BJ (cell line): Measurements from ENCODE around the gene NAA60. TPM values are rescaled to one million over a fixed set of nuclear protein-coding genes. Genes with fewer than 3 reads are reported as not detected.
A peak's percentile ranks its signal among the peaks of the same experiment; 100 is the strongest.

Source experiments
- CTCF ChIA-PET: fragments of 350-600 bp; formaldehyde crosslinking; extraction: SDS; loops from one replicate; lab custom pipeline; 2021; ENCODE audit warnings: antibody characterized with exemption, inconsistent platforms; lab: Yijun Ruan, JAX
- POLR2A ChIA-PET: fragments of 300-600 bp; sonication (Branson Sonifier 250); formaldehyde crosslinking; extraction: SDS; loops from one replicate; lab custom pipeline; 2021; ENCODE audit warnings: antibody characterized with exemption; lab: Charles Lee
- DNase-seq: peaks from one replicate; pipeline ENCODE4 v3.0.0-alpha.2; 2011; ENCODE audit warnings: low read depth
- H3K27me3 ChIP-seq: 2 replicates; pipeline ENCODE4 v1.6.0; 2011; ENCODE audit warnings: low read length; ENCODE audit not compliant: control insufficient read depth, insufficient read depth
- H3K36me3 ChIP-seq: 2 replicates; pipeline ENCODE4 v1.5.1; 2011; ENCODE audit warnings: low read length; ENCODE audit not compliant: control insufficient read depth, insufficient read depth
- H3K4me3 ChIP-seq: 2 replicates; pipeline ENCODE4 v1.5.1; 2011; ENCODE audit warnings: low read depth, mild to moderate bottlenecking, control low read depth, low read length
- CTCF ChIP-seq: IDR thresholded peaks from 2 replicates; pipeline ENCODE4 v1.5.1; 2011; ENCODE audit warnings: low read depth, mild to moderate bottlenecking, control low read depth, inconsistent platforms, low read length, moderate library complexity; ENCODE audit not compliant: insufficient read depth
- polyA plus RNA-seq: library from polyadenylated mRNA; depleted of rRNA; stranded (reverse); fragments of >200 nt; gene quantifications from 2 replicates; pipeline ENCODE4 v1.2.3, GENCODE V29; 2011

The NAA60 gene
- polyA plus RNA-seq, 1 experiment: 21.7 TPM

DNA sequence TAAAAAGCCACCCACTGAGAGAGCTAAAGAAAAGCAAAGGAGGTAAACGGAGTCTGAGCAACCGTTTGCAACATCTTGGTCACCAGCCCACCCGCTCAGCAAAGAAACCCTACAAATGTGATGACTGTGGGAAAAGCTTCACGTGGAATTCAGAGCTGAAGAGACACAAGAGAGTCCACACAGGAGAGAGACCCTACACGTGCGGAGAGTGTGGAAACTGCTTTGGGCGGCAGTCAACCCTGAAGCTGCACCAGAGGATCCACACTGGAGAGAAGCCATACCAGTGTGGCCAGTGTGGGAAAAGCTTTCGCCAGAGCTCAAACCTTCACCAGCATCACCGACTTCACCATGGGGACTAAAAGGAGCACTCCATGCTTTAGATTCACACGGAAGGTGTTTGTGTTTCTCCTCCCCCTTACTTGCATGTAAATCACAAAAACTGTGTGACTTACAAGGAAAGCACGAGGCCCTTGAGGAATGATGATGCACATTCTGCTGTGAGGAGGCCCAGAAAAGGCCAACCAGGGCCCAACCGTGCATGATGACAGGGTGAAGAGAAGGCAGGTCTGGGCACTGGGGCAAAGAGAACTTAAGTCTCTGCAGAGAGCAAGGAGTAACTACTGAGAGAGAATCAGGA lies 34.8 kb upstream of the NAA60 start:
- Histone ChIP-seq H3K4me3 (no peak overlapping the region), H3K27me3 (no peaks in the 10 kb centered on the region), H3K36me3 (peaks cover 11% of the 10 kb centered on the region)
- POLR2A ChIA-PET: no interaction called here
- no peak for DNase-seq
- no peak for TF ChIP-seq CTCF
- CTCF ChIA-PET: interaction anchor here (0.5 kb wide), 1 partner anchor 228 kb away, joined by 4 read pairs; no protein-coding TSS in a partner anchor

- Histone ChIP-seq H3K27me3 (no peaks in the 10 kb centered on the region), H3K36me3 (0 out of 2 replicates have a peak, but pooled peaks cover under 1% of the 10 kb centered on the region), H3K4me3 (no peak overlapping the region)
- ChIA-PET CTCF (no interaction called here), POLR2A (no interaction called here)
- no peak for TF ChIP-seq CTCF
- no peak for DNase-seq
Observed at GRCh38 chr16:3413730-3414379, 29.6 kb upstream of the NAA60 start.

DNA sequence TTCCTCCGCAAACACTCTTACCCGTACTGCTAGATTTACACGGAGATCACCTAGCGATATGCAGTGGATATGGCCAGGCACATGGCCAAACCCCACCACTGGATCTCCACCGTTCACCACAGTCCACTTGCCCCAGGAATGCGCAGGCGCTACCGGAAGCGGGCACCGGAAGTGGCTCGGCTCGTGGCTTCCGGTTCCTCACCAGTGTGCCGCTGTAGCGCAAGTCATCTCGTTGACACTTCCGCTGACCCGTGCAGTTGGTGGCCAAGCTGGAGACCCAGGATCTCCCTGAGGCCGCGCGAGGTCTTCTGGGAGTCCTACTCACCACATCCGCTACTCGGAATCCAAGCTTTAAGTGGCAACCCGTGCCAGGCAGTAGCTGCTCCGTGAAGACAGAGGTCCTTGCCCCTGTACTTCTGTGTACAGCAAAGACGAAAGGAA lies 11.7 kb upstream of the NAA60 start:
- peaks cover 2% of the 10 kb centered on the region for H3K36me3 ChIP-seq
- ChIA-PET CTCF (no interaction called here), POLR2A (no interaction called here)
- no peak for DNase-seq
- no peaks in the 10 kb centered on the region; the same call in 1 of the 2 replicates for H3K27me3 ChIP-seq
- no peak for TF ChIP-seq CTCF
- H3K4me3 ChIP-seq: peak overlapping the region; percentile 35

- Histone ChIP-seq H3K27me3 (peaks cover 1% of the 10 kb centered on the region), H3K36me3 (peaks cover 3% of the 10 kb centered on the region), H3K4me3 (no peak overlapping the region)
- no peak for DNase-seq
- POLR2A ChIA-PET: no interaction called here
- CTCF ChIA-PET: no interaction called here
- TF ChIP-seq CTCF: no peak
Observed at GRCh38 chr16:3434373-3434772, 9.1 kb upstream of the NAA60 start.

DNA sequence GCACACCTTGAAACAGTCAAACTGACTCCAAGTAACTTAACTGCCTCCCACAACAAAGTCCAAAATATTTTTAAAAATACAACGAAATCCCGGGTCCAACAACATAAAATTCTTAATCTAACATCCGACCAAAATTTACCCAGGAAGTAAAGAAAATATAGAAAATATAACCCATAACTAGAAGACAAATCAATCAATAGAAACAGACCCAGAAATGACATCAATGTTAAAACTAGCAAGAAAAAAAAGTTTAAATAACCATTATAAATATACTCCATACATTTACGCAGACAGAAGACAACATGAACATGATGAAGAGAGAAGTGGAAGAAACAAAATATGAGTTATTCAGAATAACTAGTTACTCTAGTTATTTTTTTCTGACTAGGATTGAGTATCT lies 3.8 kb upstream of the NAA60 start:
- DNase-seq: no peak
- TF ChIP-seq CTCF: no peak
- Histone ChIP-seq H3K36me3 (peaks cover 3% of the 10 kb centered on the region), H3K27me3 (peaks cover 1% of the 10 kb centered on the region), H3K4me3 (no peak overlapping the region)
- ChIA-PET POLR2A (no interaction called here), CTCF (interaction anchor here (0.9 kb wide), 1 partner anchor 11 kb away, joined by 3 read pairs; no protein-coding TSS in a partner anchor)
